Measurements from ENCODE around the gene TM9SF2. TPM values are rescaled to one million over a fixed set of nuclear protein-coding genes. Genes with fewer than 3 reads are reported as not detected.
A peak's percentile ranks its signal among the peaks of the same experiment; 100 is the strongest.

TM9SF2 gene
- total RNA-seq, 1 experiment from 2014 or later: 154 TPM

GRCh38 chr13:99498171-99499161, 2.8 kb upstream of the TM9SF2 start:
- intact Hi-C loops (cut with micrococcal nuclease; ENCODE audit: unreplicated experiment): loop anchor here (2.0 kb wide), 1 partner anchor 56 kb away; no protein-coding TSS in a partner anchor
- POLR2A ChIA-PET: interaction anchor here (0.5 to 0.7 kb wide), 3 partner anchors 30 to 126 kb away, joined by 3 read pairs; no protein-coding TSS in a partner anchor
- H3K4me1 ChIP-seq: peaks cover 22% of the 10 kb centered on the region

GRCh38 chr13:99500839-99501183, 461 bp upstream of the TM9SF2 start:
- Mint-ChIP-seq H3K4me1 (ENCODE audit: low read depth, unreplicated experiment) (peaks cover 39% of the 10 kb centered on the region), H3K27me3 (ENCODE audit: insufficient read depth, unreplicated experiment) (no peaks in the 10 kb centered on the region), H3K36me3 (ENCODE audit: insufficient read depth, unreplicated experiment) (peaks cover 47% of the 10 kb centered on the region), H3K4me3 (ENCODE audit: unreplicated experiment) (peak overlapping the region; percentile 97), H3K27ac (ENCODE audit: unreplicated experiment) (peak overlapping the region; percentile 98), H3K9me3 (ENCODE audit: unreplicated experiment) (peaks cover 3% of the 10 kb centered on the region)
- TF ChIP-seq, protein P1, sequence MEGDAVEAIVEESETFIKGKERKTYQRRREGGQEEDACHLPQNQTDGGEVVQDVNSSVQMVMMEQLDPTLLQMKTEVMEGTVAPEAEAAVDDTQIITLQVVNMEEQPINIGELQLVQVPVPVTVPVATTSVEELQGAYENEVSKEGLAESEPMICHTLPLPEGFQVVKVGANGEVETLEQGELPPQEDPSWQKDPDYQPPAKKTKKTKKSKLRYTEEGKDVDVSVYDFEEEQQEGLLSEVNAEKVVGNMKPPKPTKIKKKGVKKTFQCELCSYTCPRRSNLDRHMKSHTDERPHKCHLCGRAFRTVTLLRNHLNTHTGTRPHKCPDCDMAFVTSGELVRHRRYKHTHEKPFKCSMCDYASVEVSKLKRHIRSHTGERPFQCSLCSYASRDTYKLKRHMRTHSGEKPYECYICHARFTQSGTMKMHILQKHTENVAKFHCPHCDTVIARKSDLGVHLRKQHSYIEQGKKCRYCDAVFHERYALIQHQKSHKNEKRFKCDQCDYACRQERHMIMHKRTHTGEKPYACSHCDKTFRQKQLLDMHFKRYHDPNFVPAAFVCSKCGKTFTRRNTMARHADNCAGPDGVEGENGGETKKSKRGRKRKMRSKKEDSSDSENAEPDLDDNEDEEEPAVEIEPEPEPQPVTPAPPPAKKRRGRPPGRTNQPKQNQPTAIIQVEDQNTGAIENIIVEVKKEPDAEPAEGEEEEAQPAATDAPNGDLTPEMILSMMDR (IDR thresholded peaks at IDR 0.05; ENCODE audit: insufficient read depth in 1 of 2, low read depth in 1 of 2, low read length in 1 of 2, severe bottlenecking in 1 of 2, unreplicated experiment in 1 of 2): no peak
- ChIA-PET CTCF (no interaction called here), POLR2A (no interaction called here)
- Histone ChIP-seq H3K27me3 (replicated peaks; ENCODE audit: control insufficient read depth, insufficient read depth, low read length) (no peaks in the 10 kb centered on the region), H3K36me3 (ENCODE audit: control insufficient read depth, insufficient read depth, low read length) (no peaks in the 10 kb centered on the region), H3K4me3 (ENCODE audit: low read depth, low read length) (peak overlapping the region; percentile 48), H3K4me1 (peaks cover 22% of the 10 kb centered on the region), H3K9me3 (no peaks in the 10 kb centered on the region)
- no peak for DNase-seq
- intact Hi-C loops (cut with micrococcal nuclease; ENCODE audit: unreplicated experiment): loop anchor here (1.0 to 2.0 kb wide), 2 partner anchors 106 to 301 kb away; partner anchors contain the start of genes CLYBL and UBAC2
- TSS peak; percentile 13 for BruUV-seq (replicated peaks)

More at GRCh38 chr13:99498171-99499161, 2.8 kb upstream of the TM9SF2 start:
- H3K4me1 Mint-ChIP-seq (ENCODE audit: low read depth, unreplicated experiment): peaks cover 35% of the 10 kb centered on the region
- H3K9me3 ChIP-seq: no peaks in the 10 kb centered on the region
- no peaks in the 10 kb centered on the region for H3K36me3 ChIP-seq (ENCODE audit: control insufficient read depth, insufficient read depth, low read length)
- TF ChIP-seq, protein P1 (IDR thresholded peaks at IDR 0.05; ENCODE audit: insufficient read depth in 1 of 2, low read depth in 1 of 2, low read length in 1 of 2, severe bottlenecking in 1 of 2, unreplicated experiment in 1 of 2): no peak
- peaks cover 44% of the 10 kb centered on the region for H3K36me3 Mint-ChIP-seq (ENCODE audit: insufficient read depth, unreplicated experiment)
- peak; percentile 99 to 100 for DNase-seq
- H3K4me3 Mint-ChIP-seq (ENCODE audit: unreplicated experiment): peak overlapping the region; percentile 97
- H3K27ac Mint-ChIP-seq (ENCODE audit: unreplicated experiment): peak overlapping the region; percentile 97
- H3K27me3 ChIP-seq (replicated peaks; ENCODE audit: control insufficient read depth, insufficient read depth, low read length): no peaks in the 10 kb centered on the region
- H3K27me3 Mint-ChIP-seq (ENCODE audit: insufficient read depth, unreplicated experiment): no peaks in the 10 kb centered on the region
- peaks cover 9% of the 10 kb centered on the region for H3K9me3 Mint-ChIP-seq (ENCODE audit: unreplicated experiment)
- peak overlapping the region; percentile 49 for H3K4me3 ChIP-seq (ENCODE audit: low read depth, low read length)
- BruUV-seq (replicated peaks): TSS peak; percentile 4
- CTCF ChIA-PET: interaction anchor here (0.5 to 1.4 kb wide), 3 partner anchors 39 to 108 kb away, joined by 3 to 4 read pairs (median 3); partner anchors contain the start of gene CLYBL

DNA sequence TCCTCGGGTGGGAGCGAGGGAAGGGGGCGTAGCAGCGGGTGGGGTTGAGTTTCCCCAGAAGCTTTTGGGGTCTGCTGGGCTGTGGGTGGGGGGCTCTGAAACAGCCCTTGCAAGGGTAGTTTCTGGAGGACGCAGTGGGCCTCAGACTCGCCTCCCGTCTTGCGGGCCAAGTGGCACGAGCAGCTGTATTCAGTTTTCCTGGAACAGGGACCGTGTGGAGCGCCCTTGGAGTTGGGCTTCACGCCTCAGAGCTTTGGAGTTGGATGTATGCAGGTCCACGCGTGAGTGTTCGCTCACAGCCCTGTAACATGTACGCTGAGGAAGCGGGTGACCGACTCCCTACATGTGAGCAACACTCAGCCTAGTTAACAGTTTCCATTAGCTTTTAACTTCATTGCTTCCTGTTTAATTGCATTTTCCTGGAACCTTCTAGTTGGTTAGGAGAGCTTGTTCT, 603 bp downstream of the TM9SF2 start:
- H3K4me3 Mint-ChIP-seq (ENCODE audit: unreplicated experiment): peak overlapping the region; percentile 97
- H3K27ac Mint-ChIP-seq (ENCODE audit: unreplicated experiment): peak overlapping the region; percentile 98
- no peaks in the 10 kb centered on the region for H3K27me3 ChIP-seq (replicated peaks; ENCODE audit: control insufficient read depth, insufficient read depth, low read length)
- H3K27me3 Mint-ChIP-seq (ENCODE audit: insufficient read depth, unreplicated experiment): no peaks in the 10 kb centered on the region
- BruUV-seq (replicated peaks): no TSS peak
- TF ChIP-seq, protein P1 (IDR thresholded peaks at IDR 0.05; ENCODE audit: insufficient read depth in 1 of 2, low read depth in 1 of 2, low read length in 1 of 2, severe bottlenecking in 1 of 2, unreplicated experiment in 1 of 2): no peak
- ChIA-PET POLR2A (no interaction called here), CTCF (interaction anchor here (0.6 kb wide), 1 partner anchor 267 kb away, joined by 3 read pairs; no protein-coding TSS in a partner anchor)
- peaks cover 22% of the 10 kb centered on the region for H3K4me1 ChIP-seq
- no peaks in the 10 kb centered on the region for H3K9me3 ChIP-seq
- peak overlapping the region; percentile 48 for H3K4me3 ChIP-seq (ENCODE audit: low read depth, low read length)
- DNase-seq: no peak
- no peaks in the 10 kb centered on the region for H3K9me3 Mint-ChIP-seq (ENCODE audit: unreplicated experiment)
- peaks cover 47% of the 10 kb centered on the region for H3K36me3 Mint-ChIP-seq (ENCODE audit: insufficient read depth, unreplicated experiment)
- intact Hi-C loops (cut with micrococcal nuclease; ENCODE audit: unreplicated experiment): loop anchor here (1.0 to 2.0 kb wide), 2 partner anchors 105 to 302 kb away; partner anchors contain the start of genes CLYBL and UBAC2
- no peaks in the 10 kb centered on the region for H3K36me3 ChIP-seq (ENCODE audit: control insufficient read depth, insufficient read depth, low read length)
- peaks cover 36% of the 10 kb centered on the region for H3K4me1 Mint-ChIP-seq (ENCODE audit: low read depth, unreplicated experiment)

Measured in Caco-2 (cell line).